ENCODE data around the gene PIGN.

GRCh38 chr18:62214790-62215189 lies 27.9 kb upstream of the PIGN start:
- TF ChIP-seq POLR2AphosphoS5 (IDR thresholded peaks at IDR 0.05) (no peak), CTCF (IDR thresholded peaks at IDR 0.05) (no peak), POLR2A (IDR thresholded peaks at IDR 0.05) (no peak)

All from breast epithelium (tissue), 3 donors.